Loucy (cell line): ENCODE results near the gene CNTNAP2.

Source experiments
- H2AFZ ChIP-seq: fragments of 200-600 bp; sonication (generic); 2 replicates; pipeline ENCODE4 v1.6.0; 2016; ENCODE audit warnings: antibody characterized with exemption, mild to moderate bottlenecking, low read length, moderate library complexity
- H3F3A ChIP-seq: fragments of 200-600 bp; 2 replicates; pipeline ENCODE4 v1.6.0; 2016; ENCODE audit warnings: antibody characterized with exemption, low read depth, mild to moderate bottlenecking
- H3K27me3 ChIP-seq: fragments of 200-600 bp; sonication (generic); 2 replicates; pipeline ENCODE4 v1.6.1; 2014; ENCODE audit warnings: low read length, mild to moderate bottlenecking; ENCODE audit not compliant: insufficient read depth, poor library complexity, severe bottlenecking
- H3K36me3 ChIP-seq: fragments of 200-600 bp; sonication (generic); 2 replicates; pipeline ENCODE4 v1.6.1; 2016; ENCODE audit warnings: low read length; ENCODE audit not compliant: insufficient read depth
- H3K4me1 ChIP-seq: fragments of 200-600 bp; sonication (generic); 2 replicates; pipeline ENCODE4 v1.5.1; 2014; ENCODE audit warnings: low read length, mild to moderate bottlenecking; ENCODE audit not compliant: insufficient read depth, poor library complexity, severe bottlenecking
- H3K4me2 ChIP-seq: fragments of 200-600 bp; sonication (generic); 2 replicates; pipeline ENCODE4 v1.6.0; 2014; ENCODE audit warnings: antibody characterized with exemption, low read length, low read depth, mild to moderate bottlenecking; ENCODE audit not compliant: poor library complexity, severe bottlenecking
- H3K4me3 ChIP-seq: fragments of 200-600 bp; sonication (generic); 2 replicates; pipeline ENCODE4 v1.5.1; 2014; ENCODE audit warnings: low read length, mild to moderate bottlenecking, mixed read lengths; ENCODE audit not compliant: poor library complexity, severe bottlenecking
- H3K79me2 ChIP-seq: fragments of 200-600 bp; sonication (generic); 2 replicates; pipeline ENCODE4 v1.6.1; 2014; ENCODE audit warnings: low read length; ENCODE audit not compliant: insufficient read depth
- H3K9ac ChIP-seq: fragments of 200-600 bp; sonication (generic); 2 replicates; pipeline ENCODE4 v1.6.0; 2014; ENCODE audit warnings: mild to moderate bottlenecking, low read depth, low read length, moderate library complexity; ENCODE audit not compliant: poor library complexity, severe bottlenecking
- H3K9me2 ChIP-seq: fragments of 200-600 bp; sonication (generic); replicated peaks from 2 replicates; pipeline ENCODE4 v1.6.1; 2016; ENCODE audit warnings: low read depth, low read length, mixed read lengths
- H3K9me3 ChIP-seq: fragments of 200-600 bp; sonication (generic); 2 replicates; pipeline ENCODE4 v1.6.1; 2014; ENCODE audit warnings: mild to moderate bottlenecking, antibody characterized with exemption, low read length, low read depth; ENCODE audit not compliant: insufficient read depth
- H4K20me1 ChIP-seq: fragments of 200-600 bp; sonication (generic); 2 replicates; pipeline ENCODE4 v1.6.0; 2014; ENCODE audit warnings: antibody characterized with exemption, low read length, mild to moderate bottlenecking; ENCODE audit not compliant: insufficient read depth, poor library complexity, severe bottlenecking
- EZH2phosphoT487 ChIP-seq: fragments of 200-600 bp; IDR thresholded peaks from 2 replicates; pipeline ENCODE4 v1.6.1; 2018; ENCODE audit warnings: antibody characterized with exemption, mild to moderate bottlenecking, moderate library complexity, borderline replicate concordance
- TF ChIP-seq, protein P1 (sequence below): fragments of 200-600 bp; sonication (generic); conservative IDR thresholded peaks from 2 replicates; pipeline ENCODE4 v1.5.1; 2014; ENCODE audit warnings: mild to moderate bottlenecking, antibody characterized with exemption, low read length

The CNTNAP2 gene

GRCh38 chr7:148155826-148156225, 2039.2 kb downstream of the CNTNAP2 start:
- Histone ChIP-seq H3K79me2 (no peaks in the 10 kb centered on the region), H3K4me3 (no peak overlapping the region), H3K27me3 (no peaks in the 10 kb centered on the region), H2AFZ (no peak overlapping the region), H3K9me3 (peaks cover 5% of the 10 kb centered on the region; the same call in 1 of the 2 replicates), H3K4me2 (no peak overlapping the region), H3K9me2 (no peaks in the 10 kb centered on the region), H3K4me1 (no peaks in the 10 kb centered on the region), H4K20me1 (no peaks in the 10 kb centered on the region), H3K36me3 (no peaks in the 10 kb centered on the region), H3F3A (no peaks in the 10 kb centered on the region), H3K9ac (no peak overlapping the region)
- TF ChIP-seq, protein P1, sequence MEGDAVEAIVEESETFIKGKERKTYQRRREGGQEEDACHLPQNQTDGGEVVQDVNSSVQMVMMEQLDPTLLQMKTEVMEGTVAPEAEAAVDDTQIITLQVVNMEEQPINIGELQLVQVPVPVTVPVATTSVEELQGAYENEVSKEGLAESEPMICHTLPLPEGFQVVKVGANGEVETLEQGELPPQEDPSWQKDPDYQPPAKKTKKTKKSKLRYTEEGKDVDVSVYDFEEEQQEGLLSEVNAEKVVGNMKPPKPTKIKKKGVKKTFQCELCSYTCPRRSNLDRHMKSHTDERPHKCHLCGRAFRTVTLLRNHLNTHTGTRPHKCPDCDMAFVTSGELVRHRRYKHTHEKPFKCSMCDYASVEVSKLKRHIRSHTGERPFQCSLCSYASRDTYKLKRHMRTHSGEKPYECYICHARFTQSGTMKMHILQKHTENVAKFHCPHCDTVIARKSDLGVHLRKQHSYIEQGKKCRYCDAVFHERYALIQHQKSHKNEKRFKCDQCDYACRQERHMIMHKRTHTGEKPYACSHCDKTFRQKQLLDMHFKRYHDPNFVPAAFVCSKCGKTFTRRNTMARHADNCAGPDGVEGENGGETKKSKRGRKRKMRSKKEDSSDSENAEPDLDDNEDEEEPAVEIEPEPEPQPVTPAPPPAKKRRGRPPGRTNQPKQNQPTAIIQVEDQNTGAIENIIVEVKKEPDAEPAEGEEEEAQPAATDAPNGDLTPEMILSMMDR: no peak
- TF ChIP-seq EZH2phosphoT487: no peak

DNA sequence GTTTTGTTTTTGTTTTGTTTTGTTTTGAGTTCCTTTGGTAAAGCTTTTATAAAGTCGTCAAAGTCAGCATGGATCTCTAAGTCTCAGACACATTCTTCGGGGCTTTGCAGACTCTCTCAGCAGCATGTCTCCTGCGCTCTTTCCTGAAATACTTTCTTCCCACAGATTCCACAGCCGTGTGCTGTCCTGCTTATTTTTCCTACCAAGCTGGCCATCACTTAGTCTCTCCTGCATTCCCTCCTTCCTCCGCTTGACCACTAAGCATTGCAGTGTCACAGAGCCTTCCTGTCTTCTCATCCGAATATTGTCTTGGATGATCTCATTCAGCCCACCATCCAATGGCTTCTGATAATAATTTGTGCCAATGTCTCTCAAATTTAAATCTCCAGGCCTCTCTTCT, 2039.6 kb downstream of the CNTNAP2 start:
- peaks cover 5% of the 10 kb centered on the region; the same call in 1 of the 2 replicates for H3K9me3 ChIP-seq
- no peaks in the 10 kb centered on the region for H3K9me2 ChIP-seq
- H3K36me3 ChIP-seq: no peaks in the 10 kb centered on the region
- no peak overlapping the region for H2AFZ ChIP-seq
- H4K20me1 ChIP-seq: no peaks in the 10 kb centered on the region
- H3K4me3 ChIP-seq: no peak overlapping the region
- no peak overlapping the region for H3K9ac ChIP-seq
- TF ChIP-seq EZH2phosphoT487: no peak
- TF ChIP-seq, protein P1: no peak
- no peaks in the 10 kb centered on the region for H3F3A ChIP-seq
- H3K4me2 ChIP-seq: no peak overlapping the region
- no peaks in the 10 kb centered on the region for H3K79me2 ChIP-seq
- H3K4me1 ChIP-seq: no peaks in the 10 kb centered on the region
- no peaks in the 10 kb centered on the region for H3K27me3 ChIP-seq

DNA sequence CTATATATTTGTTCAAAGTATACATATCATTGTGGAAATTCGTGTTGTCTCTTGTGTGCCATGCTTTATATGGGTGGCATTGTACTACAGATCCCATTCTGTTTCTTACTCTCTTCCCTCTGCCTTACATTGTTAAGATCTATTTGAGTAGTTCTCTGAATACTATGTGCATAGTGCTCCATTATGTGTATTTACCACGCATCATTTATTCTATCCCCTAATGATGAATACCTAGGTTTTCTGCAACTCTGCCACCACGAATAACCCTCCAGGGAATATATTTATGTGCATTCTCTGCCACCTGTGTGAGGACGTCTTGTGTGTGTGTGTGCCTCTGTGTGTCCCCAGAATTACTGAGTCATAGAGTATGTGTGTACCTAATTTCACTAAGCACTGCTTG, 2042.7 kb downstream of the CNTNAP2 start:
- Histone ChIP-seq H3F3A (no peaks in the 10 kb centered on the region), H4K20me1 (no peaks in the 10 kb centered on the region), H3K27me3 (no peaks in the 10 kb centered on the region), H3K79me2 (no peaks in the 10 kb centered on the region), H3K4me3 (no peak overlapping the region), H2AFZ (no peak overlapping the region), H3K9me2 (no peaks in the 10 kb centered on the region), H3K36me3 (no peaks in the 10 kb centered on the region), H3K9ac (no peak overlapping the region), H3K9me3 (no peaks in the 10 kb centered on the region; the same call in 1 of the 2 replicates), H3K4me1 (no peaks in the 10 kb centered on the region), H3K4me2 (no peak overlapping the region)
- TF ChIP-seq, protein P1: no peak
